ENCODE results near the gene MYO1D.
"Not testable (repeated sequence)": the region's sequence is repeated elsewhere in the genome, so short reads cannot be mapped to it uniquely, and the experiment has no call there.

The MYO1D gene

DNA sequence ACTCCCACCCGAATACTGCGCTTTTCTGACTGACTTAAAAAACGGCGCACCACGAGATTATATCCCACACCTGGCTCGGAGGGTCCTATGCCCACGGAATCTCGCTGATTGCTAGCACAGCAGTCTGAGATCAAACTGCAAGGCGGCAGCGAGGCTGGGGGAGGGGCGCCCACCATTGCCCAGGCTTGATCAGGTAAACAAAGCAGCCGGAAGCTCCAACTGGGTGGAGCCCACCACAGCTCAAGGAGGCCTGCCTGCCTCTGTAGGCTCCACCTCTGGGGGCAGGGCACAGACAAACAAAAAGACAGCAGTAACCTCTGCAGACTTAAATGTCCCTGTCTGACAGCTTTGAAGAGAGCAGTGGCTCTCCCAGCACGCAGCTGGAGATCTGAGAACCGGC lies 10.5 kb upstream of the MYO1D start:
- DNase-seq: not testable (repeated sequence)

GRCh38 chr17:32886951-32887350 lies 10.0 kb upstream of the MYO1D start:
- not testable (repeated sequence) for DNase-seq

DNA sequence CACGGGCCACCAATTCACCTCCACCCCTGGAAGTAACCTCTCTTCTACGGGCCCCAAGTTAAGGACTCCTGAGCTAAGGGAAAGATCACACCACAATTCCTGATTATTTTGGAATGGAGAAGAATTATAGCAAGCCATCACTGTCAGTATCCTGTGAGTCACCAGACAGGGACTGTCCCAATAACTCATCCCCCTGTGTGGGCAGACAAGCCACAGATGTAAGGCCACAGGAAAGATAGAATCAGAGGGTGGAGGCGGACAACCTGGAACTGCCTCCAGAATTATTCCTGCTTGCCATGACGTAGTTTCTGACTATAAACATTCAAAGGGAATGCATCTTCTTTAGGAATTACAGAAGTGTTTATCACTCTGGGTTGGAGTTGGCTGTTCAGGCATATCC lies 5.8 kb upstream of the MYO1D start:
- no peak for DNase-seq

DNA sequence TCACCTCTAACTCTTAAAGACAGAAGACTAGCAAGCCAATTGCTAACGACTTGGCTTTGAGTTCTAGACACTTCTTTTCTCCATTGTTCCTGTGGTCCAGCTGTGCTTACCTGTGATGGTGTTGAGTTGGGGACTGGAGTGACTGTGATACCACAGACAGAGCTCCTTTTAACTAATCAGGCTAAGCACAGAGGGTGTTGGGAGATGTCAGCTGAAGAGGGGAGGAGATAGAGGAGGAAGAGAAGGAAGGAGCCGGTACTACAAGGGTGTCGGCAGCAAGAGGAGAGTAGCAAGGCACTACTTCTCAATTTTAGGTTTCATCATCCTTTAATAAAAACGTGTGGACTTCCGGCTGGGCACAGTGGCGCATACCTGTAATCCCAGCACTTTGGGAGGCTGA lies 5.1 kb upstream of the MYO1D start:
- no peak for DNase-seq

DNA sequence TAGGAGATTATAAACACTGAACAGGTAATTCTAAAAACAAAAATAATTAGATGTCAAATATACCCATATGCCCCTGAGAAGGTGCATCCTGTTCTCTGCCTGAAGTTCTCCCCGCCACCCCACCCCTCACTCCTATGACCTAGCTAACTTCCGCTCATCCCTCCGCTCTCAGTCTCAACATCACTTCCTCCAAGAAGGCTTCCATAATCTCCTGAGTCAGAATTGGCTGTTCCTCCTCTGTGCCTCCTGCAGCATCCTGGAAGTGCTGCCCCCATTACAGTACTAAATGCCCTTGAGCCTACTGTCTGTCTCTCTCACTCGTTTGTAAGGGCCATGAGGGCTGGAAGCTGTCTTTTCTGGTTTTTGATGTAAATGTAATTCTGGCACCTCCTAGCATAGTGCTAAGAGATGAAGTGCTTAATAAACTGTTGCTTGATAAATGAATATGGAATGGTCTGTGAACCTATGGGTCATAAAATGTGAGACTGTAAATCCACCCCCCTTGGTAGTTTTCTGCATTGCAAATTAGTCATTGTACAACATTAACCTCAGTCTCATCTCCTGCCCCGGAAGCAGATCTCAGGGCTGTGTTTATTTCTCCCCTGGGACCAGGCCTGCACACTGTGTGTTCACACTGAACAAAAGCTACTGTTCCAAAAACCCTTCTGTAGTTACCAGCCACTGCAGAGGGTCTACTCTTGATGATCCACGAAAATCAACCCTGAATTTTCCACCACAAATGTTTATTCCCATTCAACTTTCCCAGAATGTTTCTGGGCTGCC lies 3.9 kb upstream of the MYO1D start:
- DNase-seq: no peak

GRCh38 chr17:32879134-32879533 lies 2.2 kb upstream of the MYO1D start:
- DNase-seq: no peak

DNA sequence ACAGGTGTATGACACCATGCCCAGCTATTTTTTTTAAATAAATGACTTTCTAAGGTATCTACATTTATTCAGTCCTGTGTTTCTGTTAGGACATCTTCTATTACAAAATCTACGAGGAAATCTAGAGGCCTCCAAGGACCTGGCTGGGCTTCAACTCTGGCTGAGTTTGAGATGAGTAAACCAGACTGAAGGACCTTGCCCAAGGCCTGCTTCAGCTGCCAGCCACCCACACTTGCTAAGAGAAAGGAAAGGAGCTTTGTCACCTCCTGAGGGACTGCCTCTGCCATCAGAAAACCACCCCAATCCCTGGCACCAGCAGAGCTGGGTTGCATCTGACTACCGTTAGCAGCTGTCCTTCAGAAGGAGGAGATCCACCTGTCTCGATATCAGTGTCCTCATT lies 1.3 kb upstream of the MYO1D start:
- DNase-seq: no peak

DNA sequence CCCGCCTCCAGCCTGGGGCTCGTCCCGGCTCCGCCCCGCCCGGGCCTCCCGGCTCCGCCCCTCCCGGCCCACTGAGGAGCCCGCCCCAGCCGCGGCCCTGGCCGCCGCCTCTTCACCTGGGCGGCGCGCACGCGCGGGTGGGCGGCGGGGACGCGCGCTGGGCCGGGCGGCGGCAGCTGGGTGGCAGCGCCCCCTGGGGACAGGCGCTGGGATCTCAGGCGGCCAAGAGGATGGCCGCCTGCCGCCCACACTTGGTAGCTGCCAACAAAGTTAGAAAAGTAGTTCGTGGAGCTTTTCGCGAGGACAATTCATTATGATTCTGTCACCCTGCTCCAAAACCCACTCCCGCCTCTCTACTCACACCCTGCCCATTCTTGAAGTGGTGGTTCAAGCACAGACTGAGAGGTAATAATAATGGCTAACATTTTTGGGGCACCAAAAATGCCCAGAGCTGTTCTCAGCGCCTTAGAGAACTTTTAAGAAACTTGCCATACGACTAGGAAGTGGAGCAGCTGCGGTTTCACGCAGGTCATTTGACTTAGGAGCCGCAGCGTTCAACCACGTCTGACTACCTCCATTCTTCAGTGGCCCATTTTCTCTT lies 340 bp upstream of the MYO1D start:
- peak; percentile 83 for DNase-seq

DNA sequence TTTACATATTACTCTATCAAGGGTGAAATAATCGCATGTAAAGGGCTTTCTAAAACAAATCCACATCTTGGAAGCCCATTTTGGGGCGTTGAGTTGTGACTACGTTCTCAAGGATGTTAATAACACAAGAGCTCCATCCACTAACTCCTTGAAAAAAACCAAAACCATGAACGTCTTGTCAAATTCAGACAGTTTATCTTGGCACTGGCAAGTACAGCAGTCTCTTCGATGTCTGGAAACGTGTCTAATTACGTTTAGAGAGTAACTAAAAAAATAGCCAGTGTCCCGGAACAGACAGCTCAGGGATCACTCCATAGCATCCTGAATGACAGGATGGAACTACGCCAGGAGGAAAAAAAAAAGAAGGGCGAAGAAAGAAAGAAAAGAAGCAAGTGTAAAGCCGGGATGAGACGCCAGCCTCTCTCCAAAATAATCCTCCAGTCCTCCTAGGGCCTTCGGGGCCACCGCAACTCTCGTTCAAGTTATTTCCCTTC lies 954 bp downstream of the MYO1D start:
- no peak for DNase-seq

- no peak for DNase-seq
Measured at GRCh38 chr17:32875230-32875917, 1.6 kb downstream of the MYO1D start.

DNA sequence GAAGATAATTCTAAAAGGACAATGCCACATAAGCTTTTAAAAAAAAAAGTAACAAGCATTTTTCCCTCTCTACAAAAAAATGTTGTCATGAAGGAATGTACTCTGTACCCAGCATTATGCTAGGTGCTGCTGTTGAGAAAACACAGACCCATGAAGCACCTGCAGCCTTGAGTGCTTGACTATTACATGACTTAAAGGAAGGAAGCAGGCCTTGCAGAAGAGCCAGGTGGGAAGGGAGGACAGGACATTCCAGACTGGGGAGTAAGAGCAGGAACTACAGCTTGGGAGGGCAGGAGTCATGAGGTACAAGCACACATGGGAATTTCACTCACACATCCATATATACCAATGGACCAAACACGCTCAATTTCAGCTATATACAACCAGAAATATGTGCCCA lies 3.8 kb downstream of the MYO1D start:
- no peak for DNase-seq

- DNase-seq: no peak
Measured at GRCh38 chr17:32871746-32872145, 5.2 kb downstream of the MYO1D start.

DNA sequence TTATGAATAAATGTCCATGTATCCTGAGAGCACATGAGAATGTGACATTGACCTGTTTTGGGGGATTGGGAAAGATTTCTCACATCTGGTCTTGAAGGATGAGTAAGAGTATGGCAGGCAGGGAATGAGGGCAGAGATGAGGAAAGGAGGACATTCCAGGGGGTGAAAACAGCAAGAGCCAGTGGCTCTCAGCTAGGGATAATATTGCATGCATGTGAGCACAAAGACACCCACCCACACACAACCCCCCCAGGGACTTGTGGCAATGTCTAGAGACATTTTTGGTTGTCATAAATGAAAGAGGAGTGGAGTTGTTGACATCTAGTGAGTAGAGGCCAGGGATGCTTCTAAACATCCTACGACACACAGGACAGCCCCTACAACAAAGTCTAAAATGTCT lies 6.0 kb downstream of the MYO1D start:
- DNase-seq: no peak

- no peak for DNase-seq
Measured at GRCh38 chr17:32870027-32870670, 6.8 kb downstream of the MYO1D start.

GRCh38 chr17:32869345-32870026 lies 7.4 kb downstream of the MYO1D start:
- DNase-seq: no peak

DNA sequence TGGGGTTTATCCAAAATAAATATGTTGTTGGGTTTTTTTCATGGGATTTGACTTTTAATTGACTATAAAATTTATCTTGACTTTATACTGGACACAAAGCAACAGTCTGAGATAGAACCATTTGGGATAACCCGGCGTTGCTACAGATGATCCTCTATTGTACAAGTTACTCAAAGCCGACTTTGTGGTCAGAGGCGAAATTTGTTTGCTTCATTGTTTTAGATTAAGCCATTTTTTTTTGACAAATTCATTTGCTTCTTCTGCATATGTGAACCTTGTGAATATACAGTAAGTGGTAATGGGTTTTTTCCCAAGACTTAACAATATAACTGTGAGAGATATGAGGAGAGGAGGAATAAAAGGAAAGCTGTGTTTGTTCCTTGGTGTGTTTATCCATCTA lies 11.8 kb downstream of the MYO1D start:
- DNase-seq: no peak

DNA sequence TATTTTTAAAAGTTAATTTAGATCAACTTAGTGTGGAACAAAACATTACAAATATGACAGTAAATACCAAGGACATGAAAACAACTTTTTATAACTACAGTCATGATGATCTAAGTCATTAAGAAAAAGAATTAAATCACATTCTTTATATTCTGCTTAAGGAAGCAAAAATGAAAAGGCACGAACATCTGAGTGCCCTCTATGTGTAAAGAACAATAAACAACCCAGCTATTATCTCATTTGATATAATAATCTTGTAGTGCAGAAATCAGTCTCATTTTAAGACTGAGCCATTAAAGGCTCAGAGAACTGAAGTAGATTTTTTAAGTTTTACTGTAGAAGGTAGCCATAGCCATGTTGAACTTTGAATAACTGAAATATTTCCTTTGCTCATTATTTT lies 13.4 kb downstream of the MYO1D start:
- no peak for DNase-seq

DNA sequence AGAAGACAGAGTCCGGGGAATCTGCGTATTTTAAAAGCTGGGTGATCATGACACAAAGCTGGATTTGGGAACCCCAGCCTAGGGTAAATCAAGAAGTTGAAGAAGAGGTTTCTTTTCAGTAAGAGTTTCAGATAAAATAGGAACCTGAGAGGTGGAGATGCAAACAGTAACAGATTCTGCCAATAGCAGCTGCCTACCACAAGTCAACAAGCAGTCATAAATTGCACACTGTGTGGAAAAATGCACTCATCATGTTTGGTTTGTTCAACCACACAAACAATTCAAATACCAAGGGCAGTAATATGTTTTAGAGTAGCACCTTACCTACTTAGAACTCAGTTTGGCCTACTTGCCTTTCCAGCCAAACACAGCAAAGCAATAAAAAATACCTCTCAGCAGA lies 14.0 kb downstream of the MYO1D start:
- no peak for DNase-seq

GRCh38 chr17:32861981-32862380 lies 14.9 kb downstream of the MYO1D start:
- DNase-seq: no peak

GRCh38 chr17:32859857-32860525 lies 16.9 kb downstream of the MYO1D start:
- DNase-seq: no peak

DNA sequence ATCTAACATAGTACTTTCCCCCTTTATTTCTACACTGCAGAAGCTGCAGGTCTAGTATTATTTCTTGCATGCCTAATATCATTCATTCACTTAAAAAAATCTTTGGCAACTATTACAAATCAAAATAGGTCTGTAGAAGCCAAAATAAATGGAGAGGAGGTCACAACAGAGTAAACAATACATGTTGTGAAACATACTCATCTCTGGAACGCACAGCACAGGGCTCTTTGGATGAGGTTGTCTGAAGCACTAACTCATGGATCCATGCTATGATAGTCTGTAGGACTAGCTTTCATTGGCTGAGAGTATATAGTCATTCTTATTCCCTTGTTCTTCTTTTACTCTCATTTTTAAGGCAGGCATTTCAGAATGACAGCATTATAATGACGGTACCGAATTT lies 21.3 kb downstream of the MYO1D start:
- DNase-seq: no peak

- no peak for DNase-seq
Measured at GRCh38 chr17:32854832-32855389, 22.0 kb downstream of the MYO1D start.

All from COR-L47 (cell line).